GM20000 (cell line): ENCODE results near the gene DNAJC7.

Experiments used
- DNase-seq: peaks from one replicate; pipeline ENCODE4 v3.0.0; 2012; ENCODE audit warnings: low spot score
- TF ChIP-seq, protein P1 (sequence below): IDR thresholded peaks from 2 replicates; pipeline ENCODE4 v1.5.1; 2012; ENCODE audit warnings: mild to moderate bottlenecking, control low read depth; ENCODE audit errors: extremely low read depth, missing control alignments

The DNAJC7 gene

DNA sequence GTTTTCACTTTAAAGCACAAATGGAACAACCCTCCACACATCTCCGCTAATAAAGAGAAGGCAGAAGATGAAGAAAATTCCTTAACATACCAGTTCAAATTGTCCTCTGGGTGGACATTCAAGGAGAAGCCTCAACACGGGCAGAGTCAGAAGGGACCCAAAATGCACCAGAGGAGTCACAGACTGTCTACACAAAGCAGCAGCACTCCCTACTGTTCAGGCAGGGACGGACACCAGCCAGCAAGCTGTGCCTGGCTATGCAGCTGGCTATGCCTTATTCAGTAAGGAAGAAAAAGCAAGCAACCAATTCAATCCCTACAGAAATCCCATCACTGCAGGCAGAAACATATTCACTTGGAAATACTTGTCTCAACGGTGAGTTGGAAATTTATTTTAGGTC lies 8.1 kb downstream of the DNAJC7 start:
- no peak for DNase-seq
- TF ChIP-seq, protein P1, sequence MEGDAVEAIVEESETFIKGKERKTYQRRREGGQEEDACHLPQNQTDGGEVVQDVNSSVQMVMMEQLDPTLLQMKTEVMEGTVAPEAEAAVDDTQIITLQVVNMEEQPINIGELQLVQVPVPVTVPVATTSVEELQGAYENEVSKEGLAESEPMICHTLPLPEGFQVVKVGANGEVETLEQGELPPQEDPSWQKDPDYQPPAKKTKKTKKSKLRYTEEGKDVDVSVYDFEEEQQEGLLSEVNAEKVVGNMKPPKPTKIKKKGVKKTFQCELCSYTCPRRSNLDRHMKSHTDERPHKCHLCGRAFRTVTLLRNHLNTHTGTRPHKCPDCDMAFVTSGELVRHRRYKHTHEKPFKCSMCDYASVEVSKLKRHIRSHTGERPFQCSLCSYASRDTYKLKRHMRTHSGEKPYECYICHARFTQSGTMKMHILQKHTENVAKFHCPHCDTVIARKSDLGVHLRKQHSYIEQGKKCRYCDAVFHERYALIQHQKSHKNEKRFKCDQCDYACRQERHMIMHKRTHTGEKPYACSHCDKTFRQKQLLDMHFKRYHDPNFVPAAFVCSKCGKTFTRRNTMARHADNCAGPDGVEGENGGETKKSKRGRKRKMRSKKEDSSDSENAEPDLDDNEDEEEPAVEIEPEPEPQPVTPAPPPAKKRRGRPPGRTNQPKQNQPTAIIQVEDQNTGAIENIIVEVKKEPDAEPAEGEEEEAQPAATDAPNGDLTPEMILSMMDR = no peak

DNA sequence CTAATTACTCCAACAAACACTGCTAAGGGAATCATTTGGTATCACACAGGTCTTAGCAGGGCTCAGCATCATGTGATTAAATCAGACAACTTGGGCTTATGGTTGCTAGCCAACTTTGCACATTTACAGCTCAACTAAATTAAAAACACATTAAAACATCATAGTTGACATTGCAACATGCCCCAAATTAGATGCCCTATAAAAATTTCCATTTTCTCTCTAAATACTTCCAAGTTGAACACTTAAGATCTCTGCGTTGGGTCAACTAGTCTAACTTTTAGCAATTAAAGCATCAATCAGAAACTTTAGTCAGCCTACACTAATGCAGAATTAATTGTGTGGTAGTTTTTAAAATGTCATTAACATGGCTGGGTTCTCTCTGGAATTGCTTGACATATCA lies 12.1 kb downstream of the DNAJC7 start:
- no peak for DNase-seq
- TF ChIP-seq, protein P1 = no peak

DNA sequence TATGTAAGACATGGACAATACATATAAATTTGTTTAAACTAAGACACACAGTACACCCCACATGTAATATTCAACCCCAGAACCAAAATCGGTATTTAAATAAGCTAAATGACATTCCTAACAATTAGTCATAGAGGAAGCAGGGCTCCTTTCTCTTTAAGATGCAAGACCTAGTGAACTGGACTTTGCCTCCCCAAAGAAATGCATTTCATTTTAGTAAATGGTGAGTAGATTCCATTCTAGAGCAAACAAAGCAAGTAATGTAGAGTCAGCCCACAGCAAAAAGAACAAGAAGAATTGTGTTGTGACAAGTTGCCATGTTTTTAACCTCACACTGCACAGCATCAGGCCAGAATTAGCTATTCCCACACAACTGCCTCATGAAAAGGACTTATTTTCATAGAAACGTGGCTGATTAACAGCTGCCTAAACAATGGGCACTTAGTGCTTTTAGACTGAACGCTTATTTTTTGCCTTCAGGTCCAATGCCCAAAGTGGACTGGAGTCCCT lies 14.4 kb downstream of the DNAJC7 start:
- TF ChIP-seq, protein P1 = no peak
- no peak for DNase-seq

DNA sequence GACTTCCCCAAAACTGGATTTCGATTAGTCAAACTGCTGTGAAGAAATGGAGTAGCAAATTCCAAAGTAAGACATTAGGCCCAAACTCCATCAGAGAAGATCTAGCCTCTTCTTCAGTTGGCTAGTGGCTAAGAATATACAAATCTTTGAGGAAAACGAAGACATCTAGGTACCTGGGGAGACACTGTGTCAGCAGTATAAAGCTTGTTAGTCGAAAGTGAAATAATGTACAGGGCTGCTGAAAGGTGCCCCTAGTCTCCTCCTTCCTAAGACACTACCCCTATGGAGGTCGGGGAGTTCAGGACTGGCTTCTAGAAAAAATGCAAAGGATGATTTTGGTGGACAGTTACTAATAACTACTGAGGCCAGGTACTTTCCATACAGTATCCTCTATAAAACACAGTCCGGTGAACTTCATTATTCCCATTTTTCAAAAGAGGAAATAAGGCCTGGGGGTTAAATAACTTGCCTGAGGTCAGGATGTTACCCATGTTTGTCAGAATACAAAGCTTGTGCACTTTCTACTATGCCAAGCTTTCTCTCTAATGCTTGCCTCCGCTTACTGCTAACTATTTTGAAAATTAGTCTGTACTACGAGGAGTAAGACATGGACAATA lies 15.0 kb downstream of the DNAJC7 start:
- TF ChIP-seq, protein P1 = no peak
- no peak for DNase-seq

DNA sequence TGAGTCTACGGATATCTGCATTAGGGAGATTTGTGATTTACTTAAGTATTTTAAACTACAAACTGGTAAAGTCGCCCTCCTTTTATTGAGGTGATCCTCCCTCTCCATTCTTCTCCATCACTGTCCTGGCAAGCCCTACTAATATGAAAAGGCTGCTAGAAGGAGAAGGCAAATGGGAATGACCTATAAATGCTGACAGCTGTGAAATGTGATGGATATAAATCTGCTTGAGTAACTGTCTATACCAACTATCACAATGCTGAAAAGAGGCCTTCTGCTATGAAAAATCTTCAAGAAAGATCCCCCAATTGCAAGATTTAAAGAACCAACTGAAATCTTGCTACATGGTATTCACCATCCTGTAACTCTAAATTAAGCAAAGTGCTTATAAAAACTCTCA lies 15.5 kb downstream of the DNAJC7 start:
- TF ChIP-seq, protein P1 = no peak
- DNase-seq = no peak

DNA sequence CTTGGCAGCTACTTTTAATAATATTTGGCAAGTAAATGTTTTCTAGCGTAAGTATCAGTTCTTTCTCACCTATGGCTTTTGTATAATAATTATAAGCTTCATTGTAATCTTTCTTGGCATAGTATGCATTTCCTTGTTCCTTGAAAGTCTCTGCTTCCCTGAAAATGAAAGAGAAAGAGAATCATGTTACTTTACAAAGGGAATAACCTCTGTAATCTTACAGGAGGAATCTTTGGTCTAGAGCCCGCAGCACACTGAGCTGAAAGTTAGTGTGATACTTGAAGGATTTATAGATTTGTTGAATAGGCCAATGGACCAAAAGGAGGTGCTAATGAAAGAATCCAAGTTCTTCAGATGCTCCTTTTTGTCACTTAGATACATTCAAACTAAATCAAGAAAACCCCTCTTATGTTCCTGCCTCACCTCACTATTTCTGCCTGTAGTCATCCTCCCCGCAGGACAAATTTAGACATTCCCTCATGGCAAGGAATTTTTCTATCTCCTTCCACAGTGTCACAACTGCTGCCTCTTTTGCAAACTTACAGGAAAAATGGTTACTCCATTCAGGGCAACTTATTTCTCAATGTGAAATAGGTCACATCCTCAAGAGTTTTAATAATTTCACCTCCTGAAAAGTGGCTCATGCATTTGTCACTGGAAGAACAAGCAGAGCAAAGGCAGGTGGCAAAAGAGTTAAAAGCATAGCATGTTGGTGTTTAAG lies 16.7 kb downstream of the DNAJC7 start:
- no peak for DNase-seq
- TF ChIP-seq, protein P1 = no peak

DNA sequence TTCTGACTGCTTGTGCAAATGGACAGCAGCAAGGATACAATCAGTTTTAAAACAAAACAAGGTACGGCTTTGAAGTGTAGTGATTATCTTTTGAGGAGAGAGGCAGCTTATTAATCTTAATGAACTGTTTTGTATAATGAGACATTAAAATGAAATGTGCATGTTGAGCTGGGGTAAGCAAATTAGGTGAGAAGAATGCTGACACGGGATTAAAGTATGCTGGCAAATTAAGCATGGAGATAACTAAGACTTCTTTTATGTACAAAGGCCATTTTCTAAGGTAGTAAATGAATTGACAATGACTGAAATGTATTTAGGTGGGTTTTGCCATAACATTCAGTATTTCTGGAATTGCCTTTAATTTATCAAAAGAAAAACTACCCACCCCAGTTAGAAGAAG lies 18.7 kb downstream of the DNAJC7 start:
- DNase-seq = no peak
- TF ChIP-seq, protein P1 = no peak
